Uterus (tissue), 4 donors: Measurements from ENCODE around the gene CTBS. TPM values are rescaled to one million over a fixed set of nuclear protein-coding genes. Genes with fewer than 3 reads are reported as not detected.
"Not testable (repeated sequence)": the region's sequence is repeated elsewhere in the genome, so short reads cannot be mapped to it uniquely, and the experiment has no call there.

Experiments
- DNase-seq, 2 donors: peaks; one replicate each; pipeline ENCODE4 v3.0.0-alpha.2; 2019 to 2020
- H3K27ac ChIP-seq, 2 donors: fragments of 200-600 bp; sonication (generic); 1 replicate in 1 of 2; 2 replicates in 1 of 2; pipeline ENCODE4 v1.5.1; 2016 to 2018
- H3K27me3 ChIP-seq, 2 donors: fragments of 200-600 bp; sonication (generic); one replicate each; pipeline ENCODE4 v1.5.1; 2018 to 2019; ENCODE audit warnings: control low read depth in 1 of 2
- H3K36me3 ChIP-seq, 2 donors: fragments of 200-600 bp; sonication (generic); one replicate each; pipeline ENCODE4 v1.5.1; 2019; ENCODE audit warnings: control low read depth in 1 of 2
- H3K4me1 ChIP-seq, 2 donors: fragments of 200-600 bp; sonication (generic); one replicate each; pipeline ENCODE4 v1.5.1; 2018 to 2019; ENCODE audit warnings: control low read depth in 1 of 2
- H3K4me3 ChIP-seq, 2 donors: fragments of 200-600 bp; sonication (generic); 1 replicate in 1 of 2; 2 replicates in 1 of 2; pipeline ENCODE4 v1.5.1; 2018 to 2019; ENCODE audit warnings: mild to moderate bottlenecking in 1 of 2
- H3K9me3 ChIP-seq, 2 donors: fragments of 200-600 bp; sonication (generic); one replicate each; pipeline ENCODE4 v1.5.1; 2019; ENCODE audit warnings: control low read depth in 1 of 2
- CTCF ChIP-seq, 4 experiments: fragments of 200-600 bp in 2 of 4; fragments of 450-650 bp in 2 of 4; sonication (generic) in 2 of 4; IDR thresholded peaks; one replicate each; pipeline ENCODE4 v1.5.1; 2016 to 2019; ENCODE audit warnings: antibody characterized with exemption in 4 of 4, mild to moderate bottlenecking in 2 of 4, moderate library complexity in 1 of 4
- POLR2A ChIP-seq, 2 donors: fragments of 450-650 bp; IDR thresholded peaks; one replicate each; pipeline ENCODE4 v1.6.1; 2016; ENCODE audit warnings: antibody characterized with exemption in 2 of 2, mild to moderate bottlenecking in 1 of 2, moderate library complexity in 1 of 2
- intact Hi-C: fragments of 100-400 bp; cut with DNase I; formaldehyde crosslinking; loops from one replicate; pipeline ENCODE4 v1.15.1; 2023; ENCODE audit warnings: low total_unique reads
- total RNA-seq, 4 donors: library from RNA; depleted of rRNA in 3 of 4; stranded (reverse); fragments of >200 nt in 3 of 4; gene quantifications; one replicate each; pipeline versions ENCODE4 v1.1.0 to v1.2.4, GENCODE V29; 2014 to 2023
- donor health status: DM: yes; HTN: yes; CAD: no.

The CTBS gene
- total RNA-seq, 4 donors from 2014 or later, result 3.1 to 40.0 (median 17.4) TPM

GRCh38 chr1:84509029-84509428 is 65.2 kb downstream of the CTBS start:
- TF ChIP-seq CTCF (IDR thresholded peaks at IDR 0.05), result no peak
- no peak for TF ChIP-seq POLR2A (IDR thresholded peaks at IDR 0.05)
- no peaks in the 10 kb centered on the region for H3K36me3 ChIP-seq
- intact Hi-C loops, result no loop called here
- H3K27ac ChIP-seq, result no peak overlapping the region
- H3K9me3 ChIP-seq, result peaks cover 0 to 4% of the 10 kb centered on the region in 2 donors
- no peaks in the 10 kb centered on the region for H3K27me3 ChIP-seq
- H3K4me1 ChIP-seq, result peaks cover under 1 to 5% of the 10 kb centered on the region in 2 donors
- DNase-seq, result no peak
- H3K4me3 ChIP-seq, result no peak overlapping the region

GRCh38 chr1:84508510-84508909 is 65.7 kb downstream of the CTBS start:
- intact Hi-C loops, result no loop called here

GRCh38 chr1:84507887-84508286 is 66.4 kb downstream of the CTBS start:
- H3K4me3 ChIP-seq, H3K36me3 ChIP-seq, H3K4me1 ChIP-seq, H3K9me3 ChIP-seq, DNase-seq, H3K27me3 ChIP-seq, H3K27ac ChIP-seq, intact Hi-C loops: not testable (repeated sequence)

More at GRCh38 chr1:84508510-84508909, 65.7 kb downstream of the CTBS start:
- peaks cover 0 to 4% of the 10 kb centered on the region in 2 donors for H3K9me3 ChIP-seq
- TF ChIP-seq CTCF (IDR thresholded peaks at IDR 0.05), result no peak
- TF ChIP-seq POLR2A (IDR thresholded peaks at IDR 0.05), result no peak
- no peaks in the 10 kb centered on the region for H3K36me3 ChIP-seq
- H3K27ac ChIP-seq, result no peak overlapping the region
- H3K4me3 ChIP-seq, result no peak overlapping the region
- peaks cover 4 to 6% of the 10 kb centered on the region in 2 donors for H3K4me1 ChIP-seq
- no peaks in the 10 kb centered on the region for H3K27me3 ChIP-seq
- DNase-seq, result no peak

- no peak for DNase-seq
- Histone ChIP-seq H3K27me3 (no peaks in the 10 kb centered on the region), H3K27ac (peak overlapping the region; percentile 98), H3K4me3 (peak overlapping the region; percentile 85 to 86), H3K36me3 (no peaks in the 10 kb centered on the region), H3K9me3 (peaks cover 0 to 4% of the 10 kb centered on the region in 2 donors), H3K4me1 (peaks cover 6 to 9% of the 10 kb centered on the region in 2 donors)
- TF ChIP-seq CTCF (IDR thresholded peaks at IDR 0.05) (no peak), POLR2A (IDR thresholded peaks at IDR 0.05) (no peak)
- intact Hi-C loops, result no loop called here
Measured at GRCh38 chr1:84506729-84507453, 67.3 kb downstream of the CTBS start.

GRCh38 chr1:84506002-84506728 is 68.1 kb downstream of the CTBS start, which contains the start of the genes GNG5 and SPATA1:
Gene GNG5 (minus strand): TSS chr1:84506581. CDS start chr1:84506091, 490 bp downstream.
Gene SPATA1 (plus strand): TSS chr1:84506386. CDS start chr1:84516360, 9,974 bp downstream.
- peak within 1 kb of the TSS; percentile 85 to 86 for H3K4me3 ChIP-seq
- TF ChIP-seq CTCF (IDR thresholded peaks at IDR 0.05) (peak in 2 of 4 experiments; percentile 4 to 12), POLR2A (IDR thresholded peaks at IDR 0.05) (peak; percentile 26 to 77)
- H3K27ac ChIP-seq, result peak within 1 kb of the TSS; percentile 98
- peaks cover 0 to 4% of the 10 kb centered on the region in 2 donors for H3K9me3 ChIP-seq
- intact Hi-C loops, result no loop called here
- peak; percentile 98 for DNase-seq
- no peaks in the 10 kb centered on the region for H3K36me3 ChIP-seq
- H3K27me3 ChIP-seq, result no peaks in the 10 kb centered on the region
- peaks cover 6 to 9% of the 10 kb centered on the region in 2 donors for H3K4me1 ChIP-seq
